Spleen (tissue), 11 donors: ENCODE measurements around the gene FILIP1. TPM values are rescaled to one million over a fixed set of nuclear protein-coding genes. Genes with fewer than 3 reads are reported as not detected.

Source experiments
- DNase-seq: peaks from one replicate; pipeline ENCODE4 v3.0.0-alpha.2; 2020
- H3K27ac ChIP-seq, 8 donors: fragments of 200-600 bp; sonication (generic) in 7 of 8; 1 replicate in 4 of 8; 2 replicates in 4 of 8; pipeline versions ENCODE4 v1.5.0 to v1.8.0; 2016 to 2021; ENCODE audit warnings: inconsistent platforms in 4 of 8, mild to moderate bottlenecking in 4 of 8, moderate library complexity in 1 of 8
- H3K27me3 ChIP-seq, 7 donors: fragments of 200-600 bp; sonication (generic) in 6 of 7; replicated peaks in 1 of 7; 1 replicate in 4 of 7; 2 replicates in 3 of 7; pipeline versions ENCODE4 v1.5.0 to v1.8.0; 2016 to 2021; ENCODE audit warnings: inconsistent platforms in 3 of 7, mild to moderate bottlenecking in 1 of 7
- H3K36me3 ChIP-seq, 6 donors: fragments of 200-600 bp; sonication (generic) in 5 of 6; 1 replicate in 4 of 6; 2 replicates in 2 of 6; pipeline versions ENCODE4 v1.5.0 to v1.8.0; 2016 to 2021; ENCODE audit warnings: inconsistent platforms in 2 of 6
- H3K4me1 ChIP-seq, 6 donors: fragments of 200-600 bp; sonication (generic) in 5 of 6; 1 replicate in 3 of 6; 2 replicates in 3 of 6; pipeline versions ENCODE4 v1.5.0 to v1.8.0; 2016 to 2021; ENCODE audit warnings: inconsistent platforms in 3 of 6
- H3K4me3 ChIP-seq, 8 donors: fragments of 200-600 bp; sonication (generic) in 7 of 8; 1 replicate in 4 of 8; 2 replicates in 4 of 8; pipeline versions ENCODE4 v1.5.0 to v1.8.0; 2016 to 2021; ENCODE audit warnings: inconsistent platforms in 4 of 8, mild to moderate bottlenecking in 4 of 8, moderate library complexity in 2 of 8
- H3K9me3 ChIP-seq, 8 donors: fragments of 200-600 bp; sonication (generic) in 7 of 8; 1 replicate in 4 of 8; 2 replicates in 4 of 8; pipeline versions ENCODE4 v1.5.0 to v1.8.0; 2016 to 2021; ENCODE audit warnings: inconsistent platforms in 4 of 8
- CTCF ChIP-seq, 11 experiments: fragments of 200-600 bp in 7 of 11; fragments of 450-650 bp in 4 of 11; sonication (generic) in 4 of 11; IDR thresholded peaks in 8 of 11; conservative IDR thresholded peaks in 3 of 11; 1 replicate in 7 of 11; 2 replicates in 4 of 11; pipeline versions ENCODE4 v1.4.0 to v1.8.0; 2016 to 2021; ENCODE audit warnings: antibody characterized with exemption in 11 of 11, inconsistent platforms in 4 of 11, mild to moderate bottlenecking in 1 of 11
- POLR2A ChIP-seq, 3 donors: fragments of 450-650 bp; IDR thresholded peaks; one replicate each; pipeline ENCODE4 v1.5.1; 2017; ENCODE audit warnings: antibody characterized with exemption in 3 of 3, mild to moderate bottlenecking in 1 of 3
- POLR2AphosphoS5 ChIP-seq, 3 donors: sonication (generic); formaldehyde crosslinking; IDR thresholded peaks; one replicate each; pipeline ENCODE4 v1.5.1; 2017; ENCODE audit warnings: antibody characterized with exemption in 3 of 3
- WGBS, 5 donors: extraction: QIAGEN DNeasy Blood & Tissue Kit in 3 of 5; methylation state at CpG; one replicate each; pipeline versions ENCODE4 v1.1.5 to v1.1.7; 2013 to 2018; 5-methylcytosine and 5-hydroxymethylcytosine counted together
- intact Hi-C: fragments of 100-400 bp; cut with DNase I; formaldehyde crosslinking; loops from one replicate; pipeline ENCODE4 v1.15.0; 2023; ENCODE audit warnings: low total_unique reads
- polyA plus RNA-seq, 3 donors: library from polyadenylated mRNA; stranded (reverse); fragments of 200-250 nt; gene quantifications; one replicate each; pipeline ENCODE4 v1.2.1, GENCODE V29; 2013
- total RNA-seq, 7 donors: library from RNA; depleted of rRNA in 3 of 7; stranded (reverse); fragments of >200 nt in 3 of 7; fragmentation: NEBNext Ultra II Directional in 4 of 7; extraction: Animal tissue kit (Norgen Biotek cat#: 25700) in 4 of 7; gene quantifications; one replicate each; pipeline versions ENCODE4 v1.1.0 to v1.2.1, GENCODE V29; 2016 to 2021
- donor health status: healthy with polysubstance abuse.
- donor health status: DM: no; HTN: no; CAD: no; lungs with moderate emphysema.
- donor health status: DM: no; HTN: no; CAD: no.
- donor health status: Bipolar disorder and iron deficiency.
- donor health status: healthy.
- donor health status: DM: no; HTN: no; CAD: no.
- donor health status: DM: yes; HTN: yes; CAD: no.

The FILIP1 gene
- total and polyA plus RNA-seq, 10 donors: 0.11 to 0.59 (median 0.38) TPM

- Histone ChIP-seq H3K27ac (no peak overlapping the region), H3K4me1 (no peaks in the 10 kb centered on the region), H3K36me3 (no peaks in the 10 kb centered on the region), H3K27me3 (peaks cover 0 to 18% (median 0%) of the 10 kb centered on the region in 7 donors), H3K9me3 (no peaks in the 10 kb centered on the region), H3K4me3 (no peak overlapping the region)
- WGBS, 5 donors: 62 to 70% (median 68%) methylated on average over 2 of the region's 2 CpGs
- DNase-seq: no peak
- intact Hi-C loops: no loop called here
- TF ChIP-seq CTCF (IDR thresholded peaks at IDR 0.05 in 8 of 11, conservative IDR thresholded peaks at IDR 0.05 in 3 of 11) (no peak), POLR2A (IDR thresholded peaks at IDR 0.05) (no peak), POLR2AphosphoS5 (IDR thresholded peaks at IDR 0.05) (no peak)
Measured at GRCh38 chr6:75307364-75308004, 186.1 kb downstream of the FILIP1 start.

- H3K9me3 ChIP-seq: no peaks in the 10 kb centered on the region
- 58 to 77% (median 76%) methylated on average over 3 of the region's 3 CpGs for WGBS, 5 donors
- peaks cover 0 to 1% (median 0%) of the 10 kb centered on the region in 6 donors for H3K4me1 ChIP-seq
- TF ChIP-seq POLR2A (IDR thresholded peaks at IDR 0.05): no peak
- no peaks in the 10 kb centered on the region for H3K36me3 ChIP-seq
- no peak overlapping the region for H3K4me3 ChIP-seq
- peaks cover 0 to 14% (median 0%) of the 10 kb centered on the region in 7 donors for H3K27me3 ChIP-seq
- H3K27ac ChIP-seq: no peak overlapping the region
- intact Hi-C loops: no loop called here
- DNase-seq: no peak
Measured at GRCh38 chr6:75306064-75306463, 187.5 kb downstream of the FILIP1 start.

- Histone ChIP-seq H3K36me3 (no peaks in the 10 kb centered on the region), H3K27me3 (peaks cover 0 to 14% (median 0%) of the 10 kb centered on the region in 7 donors), H3K27ac (no peak overlapping the region), H3K9me3 (no peaks in the 10 kb centered on the region), H3K4me3 (no peak overlapping the region), H3K4me1 (peaks cover 0 to 6% (median 4%) of the 10 kb centered on the region in 6 donors)
- no peak for DNase-seq
- 68 to 80% (median 77%) methylated on average over 5 of the region's 5 CpGs for WGBS, 5 donors
- TF ChIP-seq POLR2A (IDR thresholded peaks at IDR 0.05) (no peak), CTCF (IDR thresholded peaks at IDR 0.05 in 8 of 11, conservative IDR thresholded peaks at IDR 0.05 in 3 of 11) (no peak), POLR2AphosphoS5 (IDR thresholded peaks at IDR 0.05) (no peak)
- intact Hi-C loops: no loop called here
Measured at GRCh38 chr6:75305573-75305972, 188.0 kb downstream of the FILIP1 start.

- Histone ChIP-seq H3K4me1 (peaks cover 0 to 19% (median 6%) of the 10 kb centered on the region in 6 donors), H3K27ac (peak overlapping the region in 1 of 8 donors; percentile 4), H3K4me3 (no peak overlapping the region), H3K36me3 (no peaks in the 10 kb centered on the region), H3K9me3 (no peaks in the 10 kb centered on the region), H3K27me3 (peaks cover 0 to 7% (median 0%) of the 10 kb centered on the region in 7 donors)
- 81 to 93% (median 83%) methylated on average over 3 of the region's 3 CpGs for WGBS, 5 donors
- intact Hi-C loops: no loop called here
- TF ChIP-seq POLR2A (IDR thresholded peaks at IDR 0.05) (no peak), CTCF (IDR thresholded peaks at IDR 0.05 in 8 of 11, conservative IDR thresholded peaks at IDR 0.05 in 3 of 11) (no peak), POLR2AphosphoS5 (IDR thresholded peaks at IDR 0.05) (no peak)
- no peak for DNase-seq
Measured at GRCh38 chr6:75302280-75302679, 191.3 kb downstream of the FILIP1 start.
